Smooth muscle cell (in vitro differentiated cells): ENCODE measurements around the gene MRPL37. TPM values are rescaled to one million over a fixed set of nuclear protein-coding genes. Genes with fewer than 3 reads are reported as not detected.

Experiments
- DNase-seq: peaks from one replicate; lab custom pipeline; 2025; ENCODE audit not compliant: unreplicated experiment; lab: John Stamatoyannopoulos, UW
- H2AFZ ChIP-seq: fragments of 200-600 bp; sonication (generic); 2 replicates; pipeline ENCODE4 v1.6.0; 2016; ENCODE audit warnings: antibody characterized with exemption, low read depth, mild to moderate bottlenecking
- H3F3A ChIP-seq: fragments of 200-600 bp; sonication (generic); 2 replicates; pipeline ENCODE4 v1.6.0; 2017; ENCODE audit warnings: antibody characterized with exemption, low read depth
- H3K27ac ChIP-seq: fragments of 200-600 bp; sonication (generic); 2 replicates; pipeline ENCODE4 v1.5.1; 2016; ENCODE audit warnings: low read depth, mild to moderate bottlenecking
- H3K27me3 ChIP-seq: fragments of 200-600 bp; sonication (generic); 2 replicates; pipeline ENCODE4 v1.6.1; 2016; ENCODE audit warnings: low read depth, mild to moderate bottlenecking
- H3K36me3 ChIP-seq: fragments of 200-600 bp; sonication (generic); 2 replicates; pipeline ENCODE4 v1.5.1; 2016; ENCODE audit warnings: low read depth
- H3K4me1 ChIP-seq: fragments of 200-600 bp; sonication (generic); 2 replicates; pipeline ENCODE4 v1.5.1; 2016; ENCODE audit warnings: low read depth
- H3K4me2 ChIP-seq: fragments of 200-600 bp; sonication (generic); 2 replicates; pipeline ENCODE4 v1.6.0; 2016; ENCODE audit warnings: mild to moderate bottlenecking
- H3K4me3 ChIP-seq: fragments of 200-600 bp; sonication (generic); 2 replicates; pipeline ENCODE4 v1.5.1; 2016; ENCODE audit warnings: mild to moderate bottlenecking
- H3K79me2 ChIP-seq: fragments of 200-600 bp; sonication (generic); 2 replicates; pipeline ENCODE4 v1.6.0; 2016; ENCODE audit warnings: low read depth, mild to moderate bottlenecking
- H3K9ac ChIP-seq: fragments of 200-600 bp; sonication (generic); 2 replicates; pipeline ENCODE4 v1.6.0; 2016; ENCODE audit warnings: low read depth
- H3K9me3 ChIP-seq: fragments of 200-600 bp; sonication (generic); replicated peaks from 2 replicates; pipeline ENCODE4 v1.5.1; 2016; ENCODE audit warnings: low read depth
- H4K20me1 ChIP-seq: fragments of 200-600 bp; sonication (generic); 2 replicates; pipeline ENCODE4 v1.6.0; 2016; ENCODE audit warnings: low read depth
- CTCF ChIP-seq: fragments of 200-600 bp; sonication (generic); IDR thresholded peaks from 2 replicates; pipeline ENCODE4 v1.5.1; 2017; ENCODE audit warnings: borderline replicate concordance, mild to moderate bottlenecking, antibody characterized with exemption; ENCODE audit not compliant: insufficient read depth, poor library complexity, severe bottlenecking
- WGBS: methylation state at CpG from one replicate; pipeline ENCODE4 v1.1.7; 2016; ENCODE audit warnings: low lambda C conversion rate; 5-methylcytosine and 5-hydroxymethylcytosine counted together
- polyA plus RNA-seq: library from polyadenylated mRNA; unstranded; fragments of >200 nt; fragmentation: Nextera tagmentation; extraction: Ambion mirVana; gene quantifications from 2 replicates; pipeline ENCODE4 v1.2.1, GENCODE V29; 2016
- total RNA-seq: library from RNA; depleted of rRNA; stranded (reverse); fragments of >200 nt; gene quantifications from 2 replicates; pipeline ENCODE4 v1.2.3, GENCODE V29; 2014

Gene MRPL37
- total and polyA plus RNA-seq, 2 experiments from 2014 or later = 85.5 to 96.4 TPM

DNA sequence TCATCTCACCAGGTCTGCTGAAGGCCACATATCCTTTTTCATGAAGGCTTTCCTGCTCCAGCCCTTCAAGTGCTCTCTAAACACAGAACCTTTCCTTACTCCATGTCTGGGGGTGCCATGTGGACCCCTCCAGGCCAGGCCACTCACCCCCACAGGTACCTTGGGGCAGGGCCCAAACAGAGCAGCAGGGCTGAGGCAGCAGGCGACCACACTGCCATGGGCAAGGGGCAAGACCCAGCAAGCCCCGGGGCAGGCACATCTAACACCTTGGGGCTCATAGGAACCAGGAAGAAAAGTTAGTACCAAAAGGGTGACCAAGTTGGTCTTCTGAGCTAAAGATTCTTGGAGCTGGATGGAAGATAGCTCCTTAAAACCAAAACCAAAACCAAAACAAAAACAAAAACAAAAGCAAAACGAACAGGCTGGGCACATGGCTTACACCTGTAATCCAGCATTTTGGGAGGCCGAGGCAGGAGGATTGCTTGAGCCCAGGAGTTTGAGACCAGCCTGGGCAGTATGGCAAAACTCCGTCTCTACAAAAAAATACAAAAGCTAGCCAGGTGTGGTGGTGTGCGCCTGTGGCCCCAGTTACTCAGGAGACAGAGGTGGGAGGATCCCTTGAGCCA, 63.7 kb downstream of the MRPL37 start:
- H3K4me1 ChIP-seq = no peaks in the 10 kb centered on the region
- peaks cover 14% of the 10 kb centered on the region for H3K79me2 ChIP-seq
- no peak overlapping the region for H3K9ac ChIP-seq
- no peaks in the 10 kb centered on the region for H3K9me3 ChIP-seq
- H4K20me1 ChIP-seq = peaks cover 96% of the 10 kb centered on the region
- H3F3A ChIP-seq = no peaks in the 10 kb centered on the region
- DNase-seq = no peak
- 95% methylated on average over 6 of the region's 6 CpGs for whole genome bisulfite sequencing
- H3K27me3 ChIP-seq = no peaks in the 10 kb centered on the region
- H2AFZ ChIP-seq = no peak overlapping the region
- H3K27ac ChIP-seq = no peak overlapping the region
- no peak overlapping the region for H3K4me2 ChIP-seq
- TF ChIP-seq CTCF = no peak
- no peak overlapping the region for H3K4me3 ChIP-seq
- no peaks in the 10 kb centered on the region for H3K36me3 ChIP-seq

DNA sequence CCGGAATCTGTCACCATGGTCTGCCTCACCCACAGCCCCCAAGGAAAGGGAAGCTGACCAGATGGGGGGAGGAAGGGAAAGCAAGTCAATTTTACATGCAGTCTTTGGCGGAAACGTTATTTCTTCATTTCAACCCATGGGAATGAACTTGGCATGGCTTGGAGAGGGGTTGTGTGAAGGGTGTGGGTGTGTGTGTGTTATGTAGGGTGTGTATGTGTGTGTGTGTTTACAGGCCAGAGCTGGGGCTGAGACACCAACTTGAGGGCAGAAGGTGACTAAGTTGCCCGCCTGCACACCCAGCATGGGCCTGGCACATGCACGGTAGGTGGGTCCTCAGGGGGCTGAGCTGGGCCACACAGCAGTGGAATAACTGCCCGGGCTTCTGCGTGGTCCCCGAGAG, 65.2 kb downstream of the MRPL37 start:
- no peak for DNase-seq
- Histone ChIP-seq H3F3A (no peaks in the 10 kb centered on the region), H3K27ac (no peak overlapping the region), H3K9ac (no peak overlapping the region), H3K4me3 (no peak overlapping the region), H3K9me3 (no peaks in the 10 kb centered on the region), H4K20me1 (peaks cover 97% of the 10 kb centered on the region), H3K4me1 (no peaks in the 10 kb centered on the region), H3K79me2 (peaks cover 22% of the 10 kb centered on the region), H3K27me3 (no peaks in the 10 kb centered on the region), H3K4me2 (no peak overlapping the region), H2AFZ (no peak overlapping the region), H3K36me3 (no peaks in the 10 kb centered on the region)
- WGBS = 97% methylated on average over 8 of the region's 8 CpGs
- no peak for TF ChIP-seq CTCF

GRCh38 chr1:54265659-54266058, 65.7 kb downstream of the MRPL37 start:
- DNase-seq = no peak
- Histone ChIP-seq H2AFZ (no peak overlapping the region), H3F3A (no peaks in the 10 kb centered on the region), H3K36me3 (no peaks in the 10 kb centered on the region), H3K9ac (no peak overlapping the region), H3K27me3 (no peaks in the 10 kb centered on the region), H3K4me2 (no peak overlapping the region), H3K4me3 (no peak overlapping the region), H4K20me1 (peaks cover 97% of the 10 kb centered on the region), H3K9me3 (no peaks in the 10 kb centered on the region), H3K79me2 (peaks cover 27% of the 10 kb centered on the region), H3K27ac (no peak overlapping the region), H3K4me1 (no peaks in the 10 kb centered on the region)
- no peak for TF ChIP-seq CTCF
- WGBS = 96% methylated on average over 6 of the region's 6 CpGs

- H3K9ac ChIP-seq = no peak overlapping the region
- no peaks in the 10 kb centered on the region for H3K4me1 ChIP-seq
- no peak overlapping the region for H3K4me3 ChIP-seq
- no peaks in the 10 kb centered on the region for H3K36me3 ChIP-seq
- H3K27me3 ChIP-seq = no peaks in the 10 kb centered on the region
- no peaks in the 10 kb centered on the region for H3K9me3 ChIP-seq
- no peaks in the 10 kb centered on the region for H3F3A ChIP-seq
- H3K4me2 ChIP-seq = no peak overlapping the region
- no peak for TF ChIP-seq CTCF
- 95% methylated on average over 2 of the region's 2 CpGs for WGBS
- no peak overlapping the region for H2AFZ ChIP-seq
- no peak for DNase-seq
- H4K20me1 ChIP-seq = peaks cover 96% of the 10 kb centered on the region
- H3K79me2 ChIP-seq = peaks cover 33% of the 10 kb centered on the region
- no peak overlapping the region for H3K27ac ChIP-seq
These were observed 66.2 kb downstream of the MRPL37 start for GRCh38 chr1:54266195-54266594.
